CD14-positive monocyte (primary cell): Measurements from ENCODE around the gene MEX3B. TPM values are rescaled to one million over a fixed set of nuclear protein-coding genes. Genes with fewer than 3 reads are reported as not detected.

ENCODE experiments used
- DNase-seq, 3 donors: peaks; one replicate each; pipeline ENCODE4 v3.0.0-alpha.2; 2011 to 2022
- H2AFZ ChIP-seq: 2 replicates; pipeline ENCODE4 v1.6.0; 2012; ENCODE audit warnings: mild to moderate bottlenecking, low read depth, low read length, inconsistent platforms; ENCODE audit not compliant: insufficient read depth, poor library complexity, severe bottlenecking
- H3K27ac ChIP-seq, 2 donors: 1 replicate in 1 of 2; 2 replicates in 1 of 2; pipeline ENCODE4 v1.5.1; 2012 to 2013; ENCODE audit warnings: low read length in 2 of 2, control low read depth in 1 of 2, inconsistent platforms in 1 of 2, low read depth in 1 of 2, mild to moderate bottlenecking in 1 of 2
- H3K27me3 ChIP-seq, 2 donors: one replicate each; pipeline versions ENCODE4 v1.6.0 to v1.6.1; 2011 to 2013; ENCODE audit warnings: low read length in 2 of 2; ENCODE audit not compliant: control insufficient read depth in 2 of 2, insufficient read depth in 2 of 2
- H3K36me3 ChIP-seq, 2 donors: replicated peaks in 1 of 2; 1 replicate in 1 of 2; 2 replicates in 1 of 2; pipeline versions ENCODE4 v1.5.1 to v1.6.1; 2012 to 2013; ENCODE audit warnings: low read length in 2 of 2, control low read depth in 1 of 2, inconsistent platforms in 1 of 2, mild to moderate bottlenecking in 1 of 2; ENCODE audit not compliant: insufficient read depth in 2 of 2, control insufficient read depth in 1 of 2
- H3K4me1 ChIP-seq, 2 donors: 1 replicate in 1 of 2; 2 replicates in 1 of 2; pipeline versions ENCODE4 v1.5.1 to v1.6.1; 2012 to 2013; ENCODE audit warnings: low read length in 2 of 2, control low read depth in 1 of 2, inconsistent platforms in 1 of 2, mild to moderate bottlenecking in 1 of 2, moderate library complexity in 1 of 2; ENCODE audit not compliant: insufficient read depth in 2 of 2, control insufficient read depth in 1 of 2
- H3K4me2 ChIP-seq: replicated peaks from 2 replicates; pipeline ENCODE3; 2012; ENCODE audit warnings: low read length, moderate library complexity, mild to moderate bottlenecking; ENCODE audit not compliant: poor library complexity, severe bottlenecking; ENCODE audit errors: extremely low read depth
- H3K4me3 ChIP-seq, 3 experiments: fragments of 200-600 bp in 1 of 3; sonication (generic) in 1 of 3; replicated peaks in 1 of 3; 1 replicate in 2 of 3; 2 replicates in 1 of 3; pipeline ENCODE4 v1.5.1; 2011 to 2013; ENCODE audit warnings: low read length in 3 of 3, mild to moderate bottlenecking in 3 of 3, control low read depth in 2 of 3, low read depth in 2 of 3, inconsistent platforms in 1 of 3, moderate library complexity in 1 of 3
- H3K79me2 ChIP-seq: 2 replicates; pipeline ENCODE4 v1.6.0; 2012; ENCODE audit warnings: mild to moderate bottlenecking, control low read depth, inconsistent platforms, low read length, moderate library complexity; ENCODE audit not compliant: insufficient read depth
- H3K9ac ChIP-seq: 2 replicates; pipeline ENCODE4 v1.6.0; 2017; ENCODE audit warnings: low read length, mild to moderate bottlenecking; ENCODE audit not compliant: insufficient read depth, poor library complexity, severe bottlenecking
- H3K9me3 ChIP-seq, 2 donors: replicated peaks in 1 of 2; 1 replicate in 1 of 2; 2 replicates in 1 of 2; pipeline versions ENCODE4 v1.5.1 to v1.6.1; 2012 to 2013; ENCODE audit warnings: low read length in 2 of 2, control low read depth in 1 of 2; ENCODE audit not compliant: control insufficient read depth in 1 of 2, insufficient read depth in 1 of 2
- H4K20me1 ChIP-seq: 2 replicates; pipeline ENCODE4 v1.6.0; 2012; ENCODE audit warnings: mild to moderate bottlenecking, low read length, control low read depth, moderate library complexity; ENCODE audit not compliant: insufficient read depth
- H3K27ac Mint-ChIP-seq, 7 donors: one replicate each; pipeline ENCODE4 v1.8.0; 2020; ENCODE audit warnings: mild to moderate bottlenecking in 7 of 7, mixed read lengths in 7 of 7, moderate library complexity in 6 of 7, inconsistent platforms in 2 of 7
- H3K27me3 Mint-ChIP-seq, 3 donors: one replicate each; pipeline ENCODE4 v1.8.0; 2021 to 2022; ENCODE audit warnings: low read depth in 3 of 3, mild to moderate bottlenecking in 3 of 3, mixed read lengths in 3 of 3, moderate library complexity in 3 of 3, inconsistent platforms in 1 of 3
- H3K36me3 Mint-ChIP-seq, 2 donors: one replicate each; pipeline ENCODE4 v1.8.0; 2020; ENCODE audit warnings: mixed read lengths in 2 of 2, inconsistent platforms in 1 of 2, mild to moderate bottlenecking in 1 of 2
- H3K4me1 Mint-ChIP-seq: one replicate; pipeline ENCODE4 v1.8.0; 2020; ENCODE audit warnings: mild to moderate bottlenecking, mixed read lengths
- H3K4me3 Mint-ChIP-seq, 2 donors: one replicate each; pipeline ENCODE4 v1.8.0; 2020; ENCODE audit warnings: mild to moderate bottlenecking in 2 of 2, mixed read lengths in 2 of 2, moderate library complexity in 1 of 2
- H3K9me3 Mint-ChIP-seq, 7 donors: one replicate each; pipeline ENCODE4 v1.8.0; 2020 to 2022; ENCODE audit warnings: mixed read lengths in 7 of 7, mild to moderate bottlenecking in 6 of 7, moderate library complexity in 6 of 7, inconsistent platforms in 2 of 7
- WGBS: methylation state at CpG from one replicate; pipeline ENCODE4 v1.1.5; 2013; ENCODE audit warnings: missing lambda C conversion rate; ENCODE audit not compliant: insufficient coverage; 5-methylcytosine and 5-hydroxymethylcytosine counted together
- intact Hi-C, 2 donors: fragments of 100-400 bp; cut with micrococcal nuclease; formaldehyde crosslinking; loops; one replicate each; pipeline versions ENCODE4 v1.15.0 to v1.15.1; 2023
- polyA plus RNA-seq, 3 donors: library from polyadenylated mRNA; depleted of rRNA in 1 of 3; unstranded in 2 of 3; stranded (reverse) in 1 of 3; fragments of 300-500 nt in 2 of 3; fragments of >200 nt in 1 of 3; fragmentation: Illumina TruSeq in 2 of 3; gene quantifications; 1 replicate in 2 of 3; 2 replicates in 1 of 3; pipeline ENCODE4 v1.2.3, GENCODE V29; 2012 to 2021
- TF ChIP-seq, protein P1 (sequence below): fragments of 200-600 bp; IDR thresholded peaks from one replicate; pipeline ENCODE4 v1.8.0; 2022; ENCODE audit warnings: antibody characterized with exemption, mild to moderate bottlenecking

Gene MEX3B
- polyA plus RNA-seq, 3 donors = 0.05 to 4.7 TPM; not detected in 1

DNA sequence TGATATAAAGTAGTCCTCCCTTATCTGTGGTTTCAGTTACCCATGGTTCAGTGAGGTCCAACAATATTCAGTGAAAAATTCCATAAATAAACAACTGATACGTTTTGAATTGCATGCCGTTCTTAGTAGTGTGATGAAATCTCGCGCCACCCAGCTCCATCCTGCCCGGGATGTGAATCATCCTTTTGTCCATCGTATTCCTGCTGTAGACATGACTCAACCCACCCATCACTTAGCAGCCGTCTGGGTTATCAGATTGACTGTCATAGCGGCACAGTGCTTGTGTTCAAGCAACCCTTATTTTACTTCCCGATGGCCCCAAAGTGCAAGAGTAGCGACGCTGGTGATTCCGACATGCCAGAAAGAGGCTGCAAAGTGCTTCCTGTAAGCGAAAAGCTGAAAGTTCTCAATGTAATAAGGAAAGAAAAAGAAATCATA lies 48.0 kb upstream of the MEX3B start:
- WGBS = 91% methylated on average over 8 of the region's 13 CpGs
- H3K4me2 ChIP-seq = no peak overlapping the region
- no peaks in the 10 kb centered on the region for H3K36me3 ChIP-seq
- no peak overlapping the region for H3K4me3 Mint-ChIP-seq
- intact Hi-C loops = no loop called here
- no peak overlapping the region for H3K9ac ChIP-seq
- no peaks in the 10 kb centered on the region for H3K36me3 Mint-ChIP-seq
- no peaks in the 10 kb centered on the region for H3K9me3 ChIP-seq
- no peak overlapping the region for H3K4me3 ChIP-seq
- TF ChIP-seq, protein P1, sequence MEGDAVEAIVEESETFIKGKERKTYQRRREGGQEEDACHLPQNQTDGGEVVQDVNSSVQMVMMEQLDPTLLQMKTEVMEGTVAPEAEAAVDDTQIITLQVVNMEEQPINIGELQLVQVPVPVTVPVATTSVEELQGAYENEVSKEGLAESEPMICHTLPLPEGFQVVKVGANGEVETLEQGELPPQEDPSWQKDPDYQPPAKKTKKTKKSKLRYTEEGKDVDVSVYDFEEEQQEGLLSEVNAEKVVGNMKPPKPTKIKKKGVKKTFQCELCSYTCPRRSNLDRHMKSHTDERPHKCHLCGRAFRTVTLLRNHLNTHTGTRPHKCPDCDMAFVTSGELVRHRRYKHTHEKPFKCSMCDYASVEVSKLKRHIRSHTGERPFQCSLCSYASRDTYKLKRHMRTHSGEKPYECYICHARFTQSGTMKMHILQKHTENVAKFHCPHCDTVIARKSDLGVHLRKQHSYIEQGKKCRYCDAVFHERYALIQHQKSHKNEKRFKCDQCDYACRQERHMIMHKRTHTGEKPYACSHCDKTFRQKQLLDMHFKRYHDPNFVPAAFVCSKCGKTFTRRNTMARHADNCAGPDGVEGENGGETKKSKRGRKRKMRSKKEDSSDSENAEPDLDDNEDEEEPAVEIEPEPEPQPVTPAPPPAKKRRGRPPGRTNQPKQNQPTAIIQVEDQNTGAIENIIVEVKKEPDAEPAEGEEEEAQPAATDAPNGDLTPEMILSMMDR = no peak
- peaks cover 0 to 3% (median 0%) of the 10 kb centered on the region in 7 donors for H3K9me3 Mint-ChIP-seq
- H2AFZ ChIP-seq = no peak overlapping the region
- H4K20me1 ChIP-seq = no peaks in the 10 kb centered on the region
- H3K27me3 ChIP-seq = no peaks in the 10 kb centered on the region
- H3K4me1 ChIP-seq = no peaks in the 10 kb centered on the region
- peaks cover 0 to 8% (median 0%) of the 10 kb centered on the region in 3 donors for H3K27me3 Mint-ChIP-seq
- H3K4me1 Mint-ChIP-seq = no peaks in the 10 kb centered on the region
- no peak overlapping the region for H3K27ac ChIP-seq
- H3K79me2 ChIP-seq = no peaks in the 10 kb centered on the region
- no peak overlapping the region for H3K27ac Mint-ChIP-seq
- no peak for DNase-seq

DNA sequence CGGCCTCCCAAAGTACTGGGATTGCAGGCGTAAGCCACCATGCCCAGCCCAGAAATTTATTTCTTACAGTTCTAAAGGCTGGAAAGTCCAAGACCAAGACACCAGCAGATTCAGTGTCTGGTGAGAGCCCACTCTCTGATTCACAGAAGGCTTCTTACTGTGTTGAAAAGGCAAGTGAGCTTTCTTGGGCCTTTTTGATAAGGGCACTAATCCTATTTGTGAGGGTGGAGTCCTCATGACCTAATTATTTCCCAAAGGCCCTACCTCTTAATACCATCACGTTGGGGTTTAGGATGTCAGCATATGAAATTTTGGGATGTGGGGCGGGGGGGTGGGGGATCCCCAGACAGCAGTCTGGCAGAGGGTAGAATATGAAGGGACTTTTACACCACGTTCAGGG lies 47.5 kb upstream of the MEX3B start:
- Histone ChIP-seq H3K36me3 (no peaks in the 10 kb centered on the region), H3K79me2 (no peaks in the 10 kb centered on the region), H3K4me2 (no peak overlapping the region), H3K27me3 (no peaks in the 10 kb centered on the region), H3K9me3 (no peaks in the 10 kb centered on the region), H3K9ac (no peak overlapping the region), H3K27ac (no peak overlapping the region), H3K4me3 (no peak overlapping the region), H4K20me1 (no peaks in the 10 kb centered on the region), H3K4me1 (no peaks in the 10 kb centered on the region), H2AFZ (no peak overlapping the region)
- no peak overlapping the region for H3K27ac Mint-ChIP-seq
- intact Hi-C loops = no loop called here
- WGBS = no CpG with 5 or more reads among the region's 5 CpGs
- H3K36me3 Mint-ChIP-seq = no peaks in the 10 kb centered on the region
- H3K27me3 Mint-ChIP-seq = peaks cover 0 to 8% (median 0%) of the 10 kb centered on the region in 3 donors
- no peaks in the 10 kb centered on the region for H3K4me1 Mint-ChIP-seq
- H3K4me3 Mint-ChIP-seq = no peak overlapping the region
- TF ChIP-seq, protein P1 = no peak
- DNase-seq = no peak
- peaks cover 0 to 3% (median 0%) of the 10 kb centered on the region in 7 donors for H3K9me3 Mint-ChIP-seq
